Measurements from ENCODE around the gene TRIM29.

TRIM29 gene

GRCh38 chr11:120121336-120121735, 16.6 kb downstream of the TRIM29 start:
- peak in 1 of 2 experiments; percentile 18 for DNase-seq (ENCODE audit: low read depth in 1 of 2, low spot score in 1 of 2)
- in situ Hi-C loops (cut with HindIII; ENCODE audit: low pct_unique_long_range_greater_than_20kb, low sequenced_read_pairs): no loop called here
- TF ChIP-seq JUND (IDR thresholded peaks at IDR 0.05; ENCODE audit: low read depth): no peak

- TF ChIP-seq JUND (IDR thresholded peaks at IDR 0.05; ENCODE audit: low read depth): no peak
- in situ Hi-C loops (cut with HindIII; ENCODE audit: low pct_unique_long_range_greater_than_20kb, low sequenced_read_pairs): no loop called here
- DNase-seq (ENCODE audit: low read depth in 1 of 2, low spot score in 1 of 2): no peak
Measured at GRCh38 chr11:120120805-120121335, 17.0 kb downstream of the TRIM29 start.

- no peak for TF ChIP-seq JUND (IDR thresholded peaks at IDR 0.05; ENCODE audit: low read depth)
- in situ Hi-C loops (cut with HindIII; ENCODE audit: low pct_unique_long_range_greater_than_20kb, low sequenced_read_pairs): no loop called here
- no peak for DNase-seq (ENCODE audit: low read depth in 1 of 2, low spot score in 1 of 2)
Measured at GRCh38 chr11:120119121-120119520, 18.8 kb downstream of the TRIM29 start.

GRCh38 chr11:120117991-120118390, 19.9 kb downstream of the TRIM29 start:
- no peak for TF ChIP-seq JUND (IDR thresholded peaks at IDR 0.05; ENCODE audit: low read depth)
- in situ Hi-C loops (cut with HindIII; ENCODE audit: low pct_unique_long_range_greater_than_20kb, low sequenced_read_pairs): no loop called here
- no peak for DNase-seq (ENCODE audit: low read depth in 1 of 2, low spot score in 1 of 2)

GRCh38 chr11:120116966-120117365, 20.9 kb downstream of the TRIM29 start:
- no peak for TF ChIP-seq JUND (IDR thresholded peaks at IDR 0.05; ENCODE audit: low read depth)
- in situ Hi-C loops (cut with HindIII; ENCODE audit: low pct_unique_long_range_greater_than_20kb, low sequenced_read_pairs): no loop called here
- no peak for DNase-seq (ENCODE audit: low read depth in 1 of 2, low spot score in 1 of 2)

- in situ Hi-C loops (cut with HindIII; ENCODE audit: low pct_unique_long_range_greater_than_20kb, low sequenced_read_pairs): no loop called here
- DNase-seq (ENCODE audit: low read depth in 1 of 2, low spot score in 1 of 2): no peak
- TF ChIP-seq JUND (IDR thresholded peaks at IDR 0.05; ENCODE audit: low read depth): no peak
Measured at GRCh38 chr11:120115272-120116000, 22.5 kb downstream of the TRIM29 start.

- no peak for DNase-seq (ENCODE audit: low read depth in 1 of 2, low spot score in 1 of 2)
- no peak for TF ChIP-seq JUND (IDR thresholded peaks at IDR 0.05; ENCODE audit: low read depth)
- in situ Hi-C loops (cut with HindIII; ENCODE audit: low pct_unique_long_range_greater_than_20kb, low sequenced_read_pairs): no loop called here
Measured at GRCh38 chr11:120112174-120112796, 25.6 kb downstream of the TRIM29 start.

- no peak for TF ChIP-seq JUND (IDR thresholded peaks at IDR 0.05; ENCODE audit: low read depth)
- in situ Hi-C loops (cut with HindIII; ENCODE audit: low pct_unique_long_range_greater_than_20kb, low sequenced_read_pairs): no loop called here
- DNase-seq (ENCODE audit: low read depth in 1 of 2, low spot score in 1 of 2): no peak
Measured at GRCh38 chr11:120109531-120109930, 28.4 kb downstream of the TRIM29 start.

GRCh38 chr11:120108785-120109168, 29.1 kb downstream of the TRIM29 start:
- no peak for TF ChIP-seq JUND (IDR thresholded peaks at IDR 0.05; ENCODE audit: low read depth)
- in situ Hi-C loops (cut with HindIII; ENCODE audit: low pct_unique_long_range_greater_than_20kb, low sequenced_read_pairs): no loop called here
- no peak for DNase-seq (ENCODE audit: low read depth in 1 of 2, low spot score in 1 of 2)

GRCh38 chr11:120108154-120108784, 29.6 kb downstream of the TRIM29 start:
- in situ Hi-C loops (cut with HindIII; ENCODE audit: low pct_unique_long_range_greater_than_20kb, low sequenced_read_pairs): no loop called here
- TF ChIP-seq JUND (IDR thresholded peaks at IDR 0.05; ENCODE audit: low read depth): no peak
- peak; percentile 73 to 96 for DNase-seq (ENCODE audit: low read depth in 1 of 2, low spot score in 1 of 2)

GRCh38 chr11:120107692-120108091, 30.2 kb downstream of the TRIM29 start:
- in situ Hi-C loops (cut with HindIII; ENCODE audit: low pct_unique_long_range_greater_than_20kb, low sequenced_read_pairs): no loop called here
- no peak for DNase-seq (ENCODE audit: low read depth in 1 of 2, low spot score in 1 of 2)
- no peak for TF ChIP-seq JUND (IDR thresholded peaks at IDR 0.05; ENCODE audit: low read depth)

- TF ChIP-seq JUND (IDR thresholded peaks at IDR 0.05; ENCODE audit: low read depth): no peak
- no peak for DNase-seq (ENCODE audit: low read depth in 1 of 2, low spot score in 1 of 2)
- in situ Hi-C loops (cut with HindIII; ENCODE audit: low pct_unique_long_range_greater_than_20kb, low sequenced_read_pairs): no loop called here
Measured at GRCh38 chr11:120106354-120107150, 31.4 kb downstream of the TRIM29 start.
